Stomach (tissue), 9 donors: ENCODE measurements around the gene RIMOC1. TPM values are rescaled to one million over a fixed set of nuclear protein-coding genes. Genes with fewer than 3 reads are reported as not detected.

Source experiments
- DNase-seq, 2 donors: peaks; one replicate each; pipeline versions ENCODE4 v3.0.0 to v3.0.0-alpha.2; 2013 to 2019
- H3K27ac ChIP-seq, 5 donors: fragments of 200-600 bp in 4 of 5; sonication (generic) in 4 of 5; one replicate each; pipeline ENCODE4 v1.5.1; 2013 to 2019; ENCODE audit warnings: mild to moderate bottlenecking in 1 of 5, moderate library complexity in 1 of 5
- H3K27me3 ChIP-seq, 3 donors: fragments of 200-600 bp; sonication (generic); one replicate each; pipeline ENCODE4 v1.5.1; 2017 to 2019; ENCODE audit warnings: mixed run types in 1 of 3
- H3K36me3 ChIP-seq, 4 donors: fragments of 200-600 bp; sonication (generic); 1 replicate in 3 of 4; 2 replicates in 1 of 4; pipeline ENCODE4 v1.5.1; 2016 to 2019
- H3K4me1 ChIP-seq, 4 donors: fragments of 200-600 bp; sonication (generic); one replicate each; pipeline ENCODE4 v1.5.1; 2016 to 2019
- H3K4me3 ChIP-seq, 4 donors: fragments of 200-600 bp; sonication (generic) in 3 of 4; one replicate each; pipeline ENCODE4 v1.5.1; 2016 to 2019; ENCODE audit warnings: mild to moderate bottlenecking in 1 of 4
- H3K9me3 ChIP-seq, 4 donors: fragments of 200-600 bp; sonication (generic); one replicate each; pipeline ENCODE4 v1.5.1; 2016 to 2019
- EP300 ChIP-seq: sonication (generic); formaldehyde crosslinking; IDR thresholded peaks from one replicate; pipeline ENCODE4 v1.6.1; 2017; ENCODE audit warnings: antibody characterized with exemption
- POLR2A ChIP-seq, 4 donors: fragments of 450-650 bp; IDR thresholded peaks; one replicate each; pipeline ENCODE4 v1.6.1; 2016; ENCODE audit warnings: antibody characterized with exemption in 4 of 4, control low read depth in 2 of 4, mild to moderate bottlenecking in 1 of 4, moderate library complexity in 1 of 4
- POLR2AphosphoS5 ChIP-seq, 3 donors: sonication (generic); formaldehyde crosslinking; IDR thresholded peaks; one replicate each; pipeline ENCODE4 v1.6.1; 2016; ENCODE audit warnings: antibody characterized with exemption in 3 of 3
- WGBS, 5 donors: extraction: QIAGEN DNeasy Blood & Tissue Kit in 3 of 5; methylation state at CpG; one replicate each; pipeline versions ENCODE4 v1.1.5 to v1.1.7; 2013 to 2018; 5-methylcytosine and 5-hydroxymethylcytosine counted together
- intact Hi-C: fragments of 100-400 bp; cut with DNase I; formaldehyde crosslinking; loops from one replicate; pipeline ENCODE4 v1.15.1; 2023; ENCODE audit warnings: low total_unique reads
- polyA plus RNA-seq, 3 donors: library from polyadenylated mRNA; stranded (reverse); fragments of 200-250 nt; gene quantifications; one replicate each; pipeline ENCODE4 v1.2.3, GENCODE V29; 2013
- total RNA-seq, 5 donors: library from RNA; depleted of rRNA; stranded (reverse); fragments of >200 nt; gene quantifications; one replicate each; pipeline versions ENCODE4 v1.1.0 to v1.2.3, GENCODE V29; 2014 to 2016
- TF ChIP-seq, protein P1 (sequence below), 7 experiments: fragments of 450-650 bp in 4 of 7; fragments of 200-600 bp in 3 of 7; sonication (generic) in 3 of 7; IDR thresholded peaks; one replicate each; pipeline ENCODE4 v1.5.1; 2016 to 2019; ENCODE audit warnings: antibody characterized with exemption in 7 of 7, control low read depth in 2 of 7, mild to moderate bottlenecking in 1 of 7
- donor health status: healthy with polysubstance abuse.
- donor health status: Bipolar disorder and iron deficiency.
- donor health status: healthy.

Gene RIMOC1
- total and polyA plus RNA-seq, 8 donors: 5.6 to 33.8 (median 8.4) TPM

- Histone ChIP-seq H3K4me3 (peak overlapping the region; percentile 76 to 90 (median 78)), H3K4me1 (peaks cover 12 to 38% (median 26%) of the 10 kb centered on the region in 4 donors), H3K9me3 (no peaks in the 10 kb centered on the region), H3K27ac (peak overlapping the region; percentile 84 to 96 (median 92)), H3K27me3 (no peaks in the 10 kb centered on the region), H3K36me3 (no peaks in the 10 kb centered on the region)
- no peak for DNase-seq
- intact Hi-C loops: no loop called here
- no peak for TF ChIP-seq EP300
- WGBS, 5 donors: 10 to 27% (median 17%) methylated on average over 11 to 16 of the region's 16 CpGs
Observed at GRCh38 chr5:41870627-41871048, 33.5 kb upstream of the RIMOC1 start.

GRCh38 chr5:41871852-41872251 lies 32.3 kb upstream of the RIMOC1 start:
- H3K27ac ChIP-seq: peak overlapping the region in 1 of 5 donors; percentile 96
- DNase-seq: peak; percentile 23 to 55
- no peaks in the 10 kb centered on the region for H3K36me3 ChIP-seq
- H3K4me1 ChIP-seq: peaks cover 12 to 35% (median 26%) of the 10 kb centered on the region in 4 donors
- TF ChIP-seq, protein P1, sequence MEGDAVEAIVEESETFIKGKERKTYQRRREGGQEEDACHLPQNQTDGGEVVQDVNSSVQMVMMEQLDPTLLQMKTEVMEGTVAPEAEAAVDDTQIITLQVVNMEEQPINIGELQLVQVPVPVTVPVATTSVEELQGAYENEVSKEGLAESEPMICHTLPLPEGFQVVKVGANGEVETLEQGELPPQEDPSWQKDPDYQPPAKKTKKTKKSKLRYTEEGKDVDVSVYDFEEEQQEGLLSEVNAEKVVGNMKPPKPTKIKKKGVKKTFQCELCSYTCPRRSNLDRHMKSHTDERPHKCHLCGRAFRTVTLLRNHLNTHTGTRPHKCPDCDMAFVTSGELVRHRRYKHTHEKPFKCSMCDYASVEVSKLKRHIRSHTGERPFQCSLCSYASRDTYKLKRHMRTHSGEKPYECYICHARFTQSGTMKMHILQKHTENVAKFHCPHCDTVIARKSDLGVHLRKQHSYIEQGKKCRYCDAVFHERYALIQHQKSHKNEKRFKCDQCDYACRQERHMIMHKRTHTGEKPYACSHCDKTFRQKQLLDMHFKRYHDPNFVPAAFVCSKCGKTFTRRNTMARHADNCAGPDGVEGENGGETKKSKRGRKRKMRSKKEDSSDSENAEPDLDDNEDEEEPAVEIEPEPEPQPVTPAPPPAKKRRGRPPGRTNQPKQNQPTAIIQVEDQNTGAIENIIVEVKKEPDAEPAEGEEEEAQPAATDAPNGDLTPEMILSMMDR (IDR thresholded peaks at IDR 0.05): no peak
- TF ChIP-seq POLR2AphosphoS5 (IDR thresholded peaks at IDR 0.05) (no peak), EP300 (no peak), POLR2A (IDR thresholded peaks at IDR 0.05) (no peak)
- no peak overlapping the region for H3K4me3 ChIP-seq
- no peaks in the 10 kb centered on the region for H3K27me3 ChIP-seq
- H3K9me3 ChIP-seq: no peaks in the 10 kb centered on the region
- intact Hi-C loops: no loop called here
- WGBS, 5 donors: 32 to 58% (median 34%) methylated on average over 2 of the region's 2 CpGs

DNA sequence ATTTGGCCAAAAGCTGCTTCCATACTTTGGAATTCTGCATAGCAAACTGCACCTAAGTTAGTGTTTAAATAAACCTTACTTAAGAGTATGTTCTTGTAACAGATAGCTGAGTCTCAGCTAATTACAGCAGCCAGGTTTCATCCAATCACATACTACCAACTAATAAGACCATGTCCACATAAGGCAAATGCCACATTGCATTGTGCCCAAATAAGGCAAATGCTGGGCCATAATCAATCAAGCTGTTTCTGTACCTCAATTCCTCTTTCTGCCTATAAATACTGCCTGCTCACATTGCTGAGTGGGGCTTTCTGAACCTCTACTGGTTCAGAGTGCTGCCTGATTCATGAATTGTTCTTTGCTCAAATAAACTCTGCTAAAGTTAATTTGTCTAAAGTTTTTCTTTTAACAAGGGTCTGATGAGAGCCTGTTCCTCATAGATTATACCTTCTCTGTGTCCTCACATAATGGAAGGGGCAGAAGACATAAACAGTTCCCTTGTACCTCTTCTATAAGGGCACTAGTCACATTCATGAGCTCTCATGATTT lies 29.6 kb upstream of the RIMOC1 start:
- H3K27ac ChIP-seq: no peak overlapping the region
- no peaks in the 10 kb centered on the region for H3K36me3 ChIP-seq
- H3K9me3 ChIP-seq: no peaks in the 10 kb centered on the region
- peaks cover 9 to 14% (median 11%) of the 10 kb centered on the region in 4 donors for H3K4me1 ChIP-seq
- H3K4me3 ChIP-seq: no peak overlapping the region
- intact Hi-C loops: no loop called here
- no peak for DNase-seq
- no peaks in the 10 kb centered on the region for H3K27me3 ChIP-seq
- TF ChIP-seq POLR2A (IDR thresholded peaks at IDR 0.05) (no peak), EP300 (no peak), POLR2AphosphoS5 (IDR thresholded peaks at IDR 0.05) (no peak)
- TF ChIP-seq, protein P1 (IDR thresholded peaks at IDR 0.05): no peak

DNA sequence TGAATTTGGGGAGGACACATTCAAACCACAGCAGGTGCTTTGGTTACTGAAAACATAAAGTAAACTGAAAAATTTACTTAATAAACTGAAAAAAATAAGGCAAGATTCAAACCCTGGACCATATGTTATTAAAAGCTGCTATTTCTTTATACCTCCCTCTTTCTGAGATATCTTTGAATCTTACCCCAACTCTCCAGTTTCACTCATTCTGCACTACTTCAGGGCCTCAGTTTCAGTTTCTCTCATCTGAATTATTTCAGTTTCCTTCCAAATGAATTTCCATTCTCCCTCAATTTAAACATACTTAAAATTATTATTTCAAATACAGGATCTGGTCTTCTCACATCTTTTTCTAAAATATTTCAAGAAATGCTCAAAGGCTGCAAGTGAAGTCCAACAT lies 29.0 kb upstream of the RIMOC1 start:
- Histone ChIP-seq H3K27ac (no peak overlapping the region), H3K27me3 (no peaks in the 10 kb centered on the region), H3K4me1 (peaks cover 9 to 12% (median 9%) of the 10 kb centered on the region in 4 donors), H3K4me3 (no peak overlapping the region), H3K9me3 (no peaks in the 10 kb centered on the region), H3K36me3 (no peaks in the 10 kb centered on the region)
- no peak for TF ChIP-seq POLR2AphosphoS5 (IDR thresholded peaks at IDR 0.05)
- TF ChIP-seq, protein P1 (IDR thresholded peaks at IDR 0.05): no peak
- TF ChIP-seq EP300: no peak
- no peak for TF ChIP-seq POLR2A (IDR thresholded peaks at IDR 0.05)
- DNase-seq: no peak
- intact Hi-C loops: no loop called here

GRCh38 chr5:41876678-41877077 lies 27.5 kb upstream of the RIMOC1 start:
- intact Hi-C loops: no loop called here
- Histone ChIP-seq H3K4me3 (no peak overlapping the region), H3K27me3 (no peaks in the 10 kb centered on the region), H3K36me3 (no peaks in the 10 kb centered on the region), H3K27ac (no peak overlapping the region), H3K4me1 (peaks cover 0 to 2% (median 0%) of the 10 kb centered on the region in 4 donors), H3K9me3 (no peaks in the 10 kb centered on the region)
- no peak for DNase-seq
- TF ChIP-seq, protein P1 (IDR thresholded peaks at IDR 0.05): no peak
- TF ChIP-seq EP300 (no peak), POLR2A (IDR thresholded peaks at IDR 0.05) (no peak), POLR2AphosphoS5 (IDR thresholded peaks at IDR 0.05) (no peak)
- 47 to 58% (median 52%) methylated on average over 2 of the region's 2 CpGs for WGBS, 5 donors
